ENCODE measurements around the gene CDH2.

The CDH2 gene

GRCh38 chr18:28080876-28081300, 96.0 kb downstream of the CDH2 start:
- DNase-seq = no peak

DNA sequence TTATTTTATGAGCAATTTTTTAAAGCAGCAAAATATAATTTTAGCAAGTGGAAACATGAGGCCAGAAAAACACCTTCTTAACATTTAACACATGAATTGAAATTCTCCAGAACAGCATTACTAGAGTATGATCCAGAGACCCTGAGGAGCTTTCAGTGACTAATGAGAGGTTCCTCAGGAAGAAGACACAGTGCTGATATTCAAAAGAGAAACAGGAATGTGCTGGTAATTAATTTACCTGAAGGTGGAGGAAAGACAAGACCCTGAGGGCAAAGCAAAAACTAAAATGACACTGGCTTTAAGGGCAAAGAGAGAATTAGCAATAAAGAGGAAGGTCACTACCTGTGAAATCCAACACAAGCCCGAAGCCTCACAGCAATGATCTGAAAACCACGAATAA, 97.0 kb downstream of the CDH2 start:
- DNase-seq = no peak

- no peak for DNase-seq
These were observed 98.1 kb downstream of the CDH2 start for GRCh38 chr18:28078849-28079248.

DNA sequence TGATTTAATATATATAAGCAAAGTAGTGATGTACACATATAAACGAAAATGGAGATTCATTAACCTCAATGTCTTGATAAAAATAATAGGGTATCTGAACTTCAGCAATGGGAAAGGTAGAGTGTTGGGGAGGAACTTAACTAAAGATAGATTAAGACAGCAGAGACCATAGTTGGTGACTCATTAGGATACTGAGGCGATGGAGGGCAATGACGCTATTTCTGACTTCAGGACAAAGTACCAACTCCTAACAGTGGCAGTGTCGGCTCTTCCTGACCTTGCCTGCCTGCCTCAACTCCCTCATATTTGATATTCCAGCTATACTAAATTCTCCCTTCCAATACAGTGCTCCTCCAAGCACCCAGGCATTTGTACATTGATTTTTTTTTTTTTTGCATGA, 98.6 kb downstream of the CDH2 start:
- no peak for DNase-seq

DNA sequence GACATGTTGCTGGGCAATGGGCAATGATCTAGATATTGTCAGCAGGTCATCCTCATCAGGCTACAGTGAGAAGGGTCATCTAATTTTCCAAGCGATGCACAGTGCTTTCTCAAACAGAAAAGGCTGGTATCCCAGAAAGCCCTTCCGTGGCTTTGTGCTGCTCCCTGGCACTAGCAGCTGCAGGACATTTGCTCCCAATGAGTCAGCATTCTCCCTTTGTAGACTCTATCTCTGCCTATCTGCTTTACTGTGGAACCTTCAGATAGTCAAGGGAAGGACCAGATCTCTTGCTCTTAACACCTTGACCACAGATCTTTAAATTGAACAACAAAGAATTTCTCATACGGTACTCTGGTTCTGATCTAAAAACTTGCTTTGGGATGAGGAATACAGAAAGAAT, 101.4 kb downstream of the CDH2 start:
- no peak for DNase-seq

- no peak for DNase-seq
These were observed 102.9 kb downstream of the CDH2 start for GRCh38 chr18:28074076-28074475.

- DNase-seq = no peak
These were observed 103.3 kb downstream of the CDH2 start for GRCh38 chr18:28073658-28074057.

DNA sequence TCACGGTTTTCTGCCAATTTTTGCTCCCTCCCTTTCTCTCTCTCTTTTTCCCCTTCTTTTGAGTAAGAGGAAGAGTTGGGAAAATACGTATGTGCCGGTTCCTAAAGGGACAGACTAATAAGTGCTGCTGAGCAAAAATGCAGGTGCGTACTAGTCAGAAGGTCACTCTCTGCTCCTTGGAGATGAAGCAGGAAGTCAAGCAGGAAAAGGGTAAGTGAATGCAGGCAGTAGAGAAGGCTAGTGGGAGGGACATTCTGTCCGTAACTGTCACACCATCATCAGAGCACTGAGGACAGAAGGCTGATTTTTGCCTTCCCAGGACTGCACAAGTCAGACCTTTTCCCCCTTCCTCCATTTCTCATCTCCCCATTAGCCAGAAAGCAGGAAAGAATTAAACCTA, 105.7 kb downstream of the CDH2 start:
- DNase-seq = no peak

DNA sequence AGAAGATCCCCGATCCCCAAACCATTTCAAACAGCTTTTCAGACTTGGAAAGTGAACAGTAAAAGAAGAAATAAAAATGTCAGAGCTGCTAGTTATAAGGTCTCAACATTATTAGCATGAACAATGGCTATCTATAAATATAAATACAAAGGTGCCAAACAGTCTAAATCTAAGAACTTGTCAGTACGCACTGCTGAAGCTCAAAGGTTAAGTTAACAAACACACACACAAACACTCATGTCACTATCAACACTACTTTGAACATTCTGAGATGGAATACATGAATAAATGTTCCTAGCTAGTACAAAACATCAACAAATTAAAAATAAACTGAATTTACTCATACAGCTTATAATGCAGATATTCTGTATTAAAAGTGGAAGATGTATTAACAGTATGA, 108.7 kb downstream of the CDH2 start:
- DNase-seq = no peak

DNA sequence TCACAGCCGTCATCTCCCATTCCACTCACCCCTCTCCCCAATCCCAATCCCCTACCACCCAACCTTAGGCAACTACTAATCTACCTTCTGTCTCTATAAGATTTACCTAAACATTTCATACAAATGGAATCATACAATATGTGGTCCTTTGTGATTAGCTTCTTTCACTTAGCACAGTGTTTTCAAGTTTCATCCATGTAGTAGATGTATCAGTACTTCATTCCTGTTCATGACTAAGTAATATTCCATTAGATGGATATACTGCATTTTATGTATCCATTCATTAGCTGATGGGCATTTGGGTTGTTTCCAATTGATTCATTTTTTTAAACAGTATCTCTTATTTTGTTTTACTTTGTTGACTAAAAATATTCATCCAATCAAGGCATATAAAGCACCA, 109.6 kb downstream of the CDH2 start:
- DNase-seq = no peak

DNA sequence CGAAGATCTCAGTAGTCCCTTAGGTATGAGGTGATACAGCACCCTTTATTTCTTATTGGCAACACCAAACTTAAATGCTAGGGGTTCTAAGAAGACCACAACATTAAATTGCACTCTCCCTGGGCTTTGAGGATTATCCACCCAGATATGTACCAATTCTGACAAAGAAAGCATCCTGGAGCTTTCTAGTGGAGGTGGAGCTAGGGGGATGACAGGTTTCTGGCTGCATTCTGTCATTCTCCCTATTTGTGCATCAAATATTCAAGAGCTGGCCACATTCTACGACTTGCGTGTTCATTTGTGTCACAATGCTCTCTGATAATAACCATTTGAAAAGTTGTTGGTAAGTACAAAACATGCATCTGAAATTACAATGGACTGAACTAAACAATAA, 111.1 kb downstream of the CDH2 start:
- no peak for DNase-seq

DNA sequence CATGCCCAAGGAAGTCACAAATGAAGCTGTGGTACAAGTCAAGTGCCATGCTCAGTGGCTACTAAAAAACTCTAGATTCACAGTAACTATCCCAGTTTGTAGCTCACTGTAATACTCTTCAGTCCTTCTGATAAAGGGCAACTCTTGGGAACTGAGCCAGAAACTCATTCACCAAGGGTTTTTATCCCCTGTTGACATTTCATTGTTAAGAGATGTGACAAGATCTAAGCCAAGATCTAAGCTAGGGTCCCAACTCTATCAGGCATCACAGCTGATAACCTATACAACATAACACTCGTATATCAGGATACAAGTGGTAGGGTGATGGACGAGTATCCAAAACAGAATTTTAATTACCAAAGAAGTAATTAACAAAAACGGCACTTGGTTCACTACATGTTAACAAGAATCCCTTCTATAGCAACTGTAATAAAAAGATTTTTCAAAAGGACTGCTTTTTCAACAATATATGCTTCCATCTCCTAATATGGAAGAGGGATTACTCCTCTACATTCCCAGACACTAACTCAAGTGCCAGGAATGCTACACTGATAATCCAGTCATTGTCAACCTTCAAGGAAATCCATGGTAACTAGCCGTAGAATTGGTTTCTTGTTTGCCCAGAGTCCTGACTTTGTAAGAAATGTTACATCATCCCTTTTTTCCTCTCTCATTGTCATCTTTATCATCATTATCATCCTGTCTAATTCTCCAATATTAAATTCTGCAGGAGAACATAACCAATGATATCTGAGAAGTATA, 111.7 kb downstream of the CDH2 start:
- DNase-seq = no peak

DNA sequence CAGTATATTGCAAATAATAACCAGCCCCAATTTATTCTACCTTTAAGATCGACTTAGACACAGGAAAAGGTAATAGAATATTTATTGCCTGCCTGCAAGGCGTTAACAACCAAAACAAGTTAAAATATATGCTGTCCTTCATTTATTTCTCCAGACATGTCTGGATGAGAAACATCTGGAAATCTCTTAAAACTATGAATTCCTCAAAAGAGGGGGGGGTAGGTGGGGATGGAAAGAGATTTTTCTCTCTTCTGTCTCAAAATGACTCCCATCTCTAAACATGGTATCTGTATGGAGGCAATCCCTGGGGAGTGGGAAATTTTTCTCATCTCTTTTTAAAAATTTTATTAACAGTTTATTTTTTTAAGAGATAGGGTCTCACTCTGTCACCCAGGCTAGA, 113.0 kb downstream of the CDH2 start:
- no peak for DNase-seq

DNA sequence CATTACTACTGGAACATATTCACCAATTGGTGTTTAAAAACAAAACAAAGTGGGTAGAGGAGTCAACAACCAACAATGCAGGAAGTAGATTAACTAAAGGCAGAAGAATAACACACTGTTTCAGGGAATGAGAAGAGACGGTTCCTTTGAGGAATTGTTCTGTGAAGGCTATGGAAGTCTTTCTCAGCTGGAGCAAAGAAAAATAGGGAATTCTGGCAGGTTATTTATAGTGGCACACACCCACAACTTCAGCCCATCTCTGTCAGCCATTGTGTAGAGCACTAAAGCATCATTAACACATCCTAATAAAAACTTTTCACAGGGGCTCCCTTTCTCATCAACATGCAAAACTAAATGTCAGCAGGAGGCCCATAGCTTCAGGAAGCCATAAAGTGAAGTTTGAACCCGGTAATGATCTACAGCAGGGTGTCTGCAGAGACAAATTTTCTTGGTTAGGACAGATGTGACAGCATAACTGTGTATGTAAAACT, 113.6 kb downstream of the CDH2 start:
- DNase-seq = no peak

DNA sequence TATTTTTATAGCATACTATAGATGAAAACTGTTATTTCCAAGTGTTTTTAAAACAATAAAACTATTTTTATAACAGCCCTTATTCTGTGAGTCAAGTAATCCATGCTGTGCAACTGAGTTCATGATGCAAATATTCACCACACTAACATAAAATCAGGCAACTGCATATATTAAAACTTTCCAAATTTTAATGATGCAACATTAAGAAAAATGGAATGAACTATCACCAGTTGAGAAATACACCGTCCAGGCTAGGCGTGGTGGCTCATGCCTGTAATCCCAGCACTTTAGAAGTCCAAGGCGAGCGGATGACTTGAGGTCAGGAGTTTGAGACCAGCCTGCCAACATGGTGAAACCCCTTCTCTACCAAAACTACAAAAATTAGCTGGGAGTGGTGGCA, 114.5 kb downstream of the CDH2 start:
- DNase-seq = no peak

GRCh38 chr18:28059861-28060260, 117.1 kb downstream of the CDH2 start:
- DNase-seq = no peak

GRCh38 chr18:28050545-28050944, 126.4 kb downstream of the CDH2 start:
- DNase-seq = no peak

- peak; percentile 23 for DNase-seq
These were observed 128.3 kb downstream of the CDH2 start for GRCh38 chr18:28048612-28049011.

DNA sequence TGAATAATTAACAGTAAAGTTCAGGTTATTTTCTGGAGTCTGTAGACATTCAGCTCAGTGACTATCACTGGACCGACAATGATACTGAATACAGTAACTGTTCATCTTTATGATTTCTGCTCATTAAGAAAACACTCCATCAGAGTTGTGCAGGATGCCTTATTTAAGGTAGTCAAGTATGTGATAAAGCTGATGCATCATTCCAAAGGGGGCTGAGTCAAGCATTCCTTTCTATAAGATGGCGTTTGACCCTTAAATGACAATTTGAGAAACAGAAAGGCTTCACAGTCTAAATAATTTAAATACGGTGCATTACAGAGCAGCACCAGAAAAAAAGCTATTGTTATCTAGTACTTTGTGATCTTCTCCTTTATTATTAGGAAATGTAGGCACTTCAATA, 131.1 kb downstream of the CDH2 start:
- no peak for DNase-seq

DNA sequence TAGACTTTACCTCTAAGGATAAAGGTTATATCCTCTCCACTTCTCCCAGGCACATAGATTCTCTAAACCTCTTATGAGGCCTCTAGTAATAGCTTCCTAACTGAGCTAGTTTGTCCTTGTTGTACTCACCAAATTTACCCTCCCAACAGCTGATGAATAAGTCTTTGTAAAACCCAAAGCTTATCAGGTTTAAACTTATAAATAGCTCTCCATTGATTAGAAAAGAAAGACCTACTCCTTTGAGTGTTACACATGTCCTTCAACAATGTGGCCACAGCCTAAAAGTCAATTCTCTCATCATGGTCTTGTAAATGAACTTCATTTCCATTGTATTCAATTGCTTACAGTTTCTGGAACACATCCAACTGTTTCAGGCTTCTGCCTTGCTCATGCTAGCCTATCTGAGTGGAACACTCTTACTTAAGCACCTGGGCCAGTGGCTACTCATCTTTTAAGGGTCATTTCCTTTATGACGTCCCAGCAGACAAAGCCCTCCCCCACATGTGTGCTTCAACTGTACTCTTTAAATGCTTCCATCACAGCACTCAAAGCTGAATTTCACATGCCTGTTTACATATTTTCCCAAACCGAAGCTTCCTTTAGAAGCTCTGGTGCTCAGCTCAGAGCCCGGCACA, 131.6 kb downstream of the CDH2 start:
- DNase-seq = no peak

DNA sequence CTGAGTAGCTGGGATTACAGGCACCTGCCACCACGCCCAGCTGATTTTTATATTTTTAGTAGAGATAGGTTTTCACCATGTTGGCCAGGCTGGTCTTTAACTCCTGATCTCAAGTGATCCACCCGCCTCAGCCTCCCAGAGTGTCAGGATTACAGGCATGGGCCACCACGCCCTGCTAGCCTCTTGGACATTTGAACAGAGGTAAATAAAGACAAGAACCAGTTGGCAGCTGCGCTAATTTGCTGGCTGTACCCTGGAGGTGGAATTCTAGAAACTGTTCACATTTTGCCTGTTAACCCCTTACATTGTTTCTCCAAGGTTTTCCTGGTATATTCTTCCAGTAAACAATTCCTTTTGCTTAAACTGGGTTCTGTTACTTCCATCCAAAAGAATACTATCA, 132.9 kb downstream of the CDH2 start:
- no peak for DNase-seq

DNA sequence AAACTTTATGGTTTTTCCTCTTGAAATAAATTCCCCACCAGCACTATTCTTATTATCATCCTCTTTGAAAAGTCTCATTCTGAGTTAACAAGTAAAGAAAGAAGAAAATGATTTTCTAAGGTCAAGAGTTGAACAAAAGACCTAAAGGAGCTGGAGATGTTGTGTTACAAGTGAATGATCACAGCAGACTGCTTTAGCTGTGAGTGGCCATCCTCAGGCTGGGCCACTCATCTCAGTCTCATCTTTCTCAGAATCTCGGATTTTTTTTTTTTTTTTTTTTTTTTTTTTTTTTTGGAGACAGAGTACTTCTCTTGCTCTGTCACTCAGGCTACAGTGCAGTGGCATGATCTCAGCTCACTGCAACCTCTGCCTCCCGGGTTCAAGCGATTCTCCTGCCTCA, 133.3 kb downstream of the CDH2 start:
- DNase-seq = no peak

DNA sequence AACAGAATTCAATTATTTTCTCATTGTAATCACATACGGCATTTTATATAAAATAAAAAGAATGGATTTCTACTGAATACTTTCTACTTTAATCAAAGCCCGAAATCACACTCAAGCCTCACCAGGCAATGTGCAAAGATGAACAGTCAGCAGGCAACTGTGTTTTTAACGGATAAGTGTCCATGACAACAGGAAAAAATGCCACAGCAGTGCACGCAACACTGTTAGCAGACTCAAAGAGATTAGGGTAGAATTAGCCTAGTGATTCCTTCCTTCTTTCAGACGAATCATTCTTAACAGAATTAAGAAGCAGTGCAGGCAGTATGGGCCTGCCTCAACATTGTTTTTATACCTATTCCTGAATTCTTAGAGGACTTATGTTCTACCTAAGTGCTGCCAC, 135.6 kb downstream of the CDH2 start:
- no peak for DNase-seq

DNA sequence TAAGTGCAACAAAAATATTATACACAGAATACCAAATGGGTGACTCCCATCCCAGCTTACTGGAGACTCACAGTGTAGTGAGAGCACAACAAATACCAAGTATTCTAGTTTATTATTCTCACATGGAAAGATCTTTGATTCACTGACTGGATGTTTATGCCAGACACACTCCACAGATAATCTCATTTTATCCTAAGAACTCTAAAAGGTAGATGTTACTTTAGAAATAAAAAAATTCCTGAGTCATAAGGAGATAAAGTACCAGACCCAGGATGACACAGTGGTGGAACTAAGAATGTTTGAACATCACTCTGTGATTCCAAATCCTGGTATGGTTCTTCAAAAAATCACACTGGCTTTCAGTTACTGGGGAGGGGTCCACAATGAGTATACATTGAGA, 136.2 kb downstream of the CDH2 start:
- DNase-seq = no peak

DNA sequence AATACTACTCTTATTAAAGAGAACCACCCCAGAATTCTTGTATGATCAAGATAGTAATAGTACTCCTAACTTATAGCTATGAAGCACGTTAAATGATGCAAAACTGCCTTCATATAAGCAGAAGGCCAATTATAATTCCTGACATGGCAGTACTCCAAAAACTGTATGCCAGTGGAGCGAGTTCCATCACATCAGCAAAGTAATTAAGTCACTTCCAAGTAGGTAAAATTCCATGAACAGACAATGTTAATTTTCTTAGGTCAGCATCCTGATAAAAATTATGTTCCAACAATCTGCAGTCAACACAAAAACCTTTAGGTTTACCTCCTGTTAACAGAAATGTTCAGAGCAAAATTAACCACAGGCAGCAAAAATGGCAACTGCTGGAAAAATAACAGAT, 136.7 kb downstream of the CDH2 start:
- DNase-seq = peak; percentile 43
